ENCODE results near the gene STAT2. TPM values are rescaled to one million over a fixed set of nuclear protein-coding genes. Genes with fewer than 3 reads are reported as not detected.

Gene STAT2
- total and polyA plus RNA-seq, 2 experiments from 2014 or later = 15.6 to 67.9 TPM

DNA sequence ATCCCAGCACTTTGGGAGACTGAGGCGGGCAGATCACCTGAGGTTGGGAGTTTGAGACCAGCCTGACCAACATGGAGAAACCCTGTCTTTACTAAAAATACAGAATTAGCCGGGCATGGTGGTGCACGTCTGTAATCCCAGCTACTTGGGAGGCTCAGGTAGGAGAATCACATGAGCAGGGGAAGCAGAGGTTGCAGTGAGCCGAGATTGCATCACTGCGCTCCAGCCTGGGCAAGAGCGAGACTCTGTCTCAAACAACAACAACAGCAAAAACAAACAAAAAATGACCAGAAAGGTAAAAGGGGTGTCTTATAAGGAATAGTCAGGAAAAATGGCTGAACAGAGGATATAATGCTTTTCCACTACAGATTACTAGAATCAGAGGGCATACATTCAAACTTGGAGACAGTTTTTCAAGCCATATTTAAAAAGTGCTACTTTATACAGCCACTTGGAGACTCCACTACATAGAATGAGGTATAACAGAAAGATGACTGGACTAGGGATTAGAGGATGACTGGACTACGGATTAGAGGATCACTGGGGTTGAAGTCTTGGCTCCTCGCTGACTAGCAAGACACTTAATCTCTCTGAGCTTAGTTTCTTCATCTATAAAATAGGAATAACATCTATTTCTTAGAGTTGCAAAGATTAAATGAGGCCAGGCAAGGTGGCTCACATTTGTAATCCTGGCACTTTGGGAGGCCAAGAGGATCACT is 54.9 kb downstream of the STAT2 start (continued):
- TF ChIP-seq, protein P1, sequence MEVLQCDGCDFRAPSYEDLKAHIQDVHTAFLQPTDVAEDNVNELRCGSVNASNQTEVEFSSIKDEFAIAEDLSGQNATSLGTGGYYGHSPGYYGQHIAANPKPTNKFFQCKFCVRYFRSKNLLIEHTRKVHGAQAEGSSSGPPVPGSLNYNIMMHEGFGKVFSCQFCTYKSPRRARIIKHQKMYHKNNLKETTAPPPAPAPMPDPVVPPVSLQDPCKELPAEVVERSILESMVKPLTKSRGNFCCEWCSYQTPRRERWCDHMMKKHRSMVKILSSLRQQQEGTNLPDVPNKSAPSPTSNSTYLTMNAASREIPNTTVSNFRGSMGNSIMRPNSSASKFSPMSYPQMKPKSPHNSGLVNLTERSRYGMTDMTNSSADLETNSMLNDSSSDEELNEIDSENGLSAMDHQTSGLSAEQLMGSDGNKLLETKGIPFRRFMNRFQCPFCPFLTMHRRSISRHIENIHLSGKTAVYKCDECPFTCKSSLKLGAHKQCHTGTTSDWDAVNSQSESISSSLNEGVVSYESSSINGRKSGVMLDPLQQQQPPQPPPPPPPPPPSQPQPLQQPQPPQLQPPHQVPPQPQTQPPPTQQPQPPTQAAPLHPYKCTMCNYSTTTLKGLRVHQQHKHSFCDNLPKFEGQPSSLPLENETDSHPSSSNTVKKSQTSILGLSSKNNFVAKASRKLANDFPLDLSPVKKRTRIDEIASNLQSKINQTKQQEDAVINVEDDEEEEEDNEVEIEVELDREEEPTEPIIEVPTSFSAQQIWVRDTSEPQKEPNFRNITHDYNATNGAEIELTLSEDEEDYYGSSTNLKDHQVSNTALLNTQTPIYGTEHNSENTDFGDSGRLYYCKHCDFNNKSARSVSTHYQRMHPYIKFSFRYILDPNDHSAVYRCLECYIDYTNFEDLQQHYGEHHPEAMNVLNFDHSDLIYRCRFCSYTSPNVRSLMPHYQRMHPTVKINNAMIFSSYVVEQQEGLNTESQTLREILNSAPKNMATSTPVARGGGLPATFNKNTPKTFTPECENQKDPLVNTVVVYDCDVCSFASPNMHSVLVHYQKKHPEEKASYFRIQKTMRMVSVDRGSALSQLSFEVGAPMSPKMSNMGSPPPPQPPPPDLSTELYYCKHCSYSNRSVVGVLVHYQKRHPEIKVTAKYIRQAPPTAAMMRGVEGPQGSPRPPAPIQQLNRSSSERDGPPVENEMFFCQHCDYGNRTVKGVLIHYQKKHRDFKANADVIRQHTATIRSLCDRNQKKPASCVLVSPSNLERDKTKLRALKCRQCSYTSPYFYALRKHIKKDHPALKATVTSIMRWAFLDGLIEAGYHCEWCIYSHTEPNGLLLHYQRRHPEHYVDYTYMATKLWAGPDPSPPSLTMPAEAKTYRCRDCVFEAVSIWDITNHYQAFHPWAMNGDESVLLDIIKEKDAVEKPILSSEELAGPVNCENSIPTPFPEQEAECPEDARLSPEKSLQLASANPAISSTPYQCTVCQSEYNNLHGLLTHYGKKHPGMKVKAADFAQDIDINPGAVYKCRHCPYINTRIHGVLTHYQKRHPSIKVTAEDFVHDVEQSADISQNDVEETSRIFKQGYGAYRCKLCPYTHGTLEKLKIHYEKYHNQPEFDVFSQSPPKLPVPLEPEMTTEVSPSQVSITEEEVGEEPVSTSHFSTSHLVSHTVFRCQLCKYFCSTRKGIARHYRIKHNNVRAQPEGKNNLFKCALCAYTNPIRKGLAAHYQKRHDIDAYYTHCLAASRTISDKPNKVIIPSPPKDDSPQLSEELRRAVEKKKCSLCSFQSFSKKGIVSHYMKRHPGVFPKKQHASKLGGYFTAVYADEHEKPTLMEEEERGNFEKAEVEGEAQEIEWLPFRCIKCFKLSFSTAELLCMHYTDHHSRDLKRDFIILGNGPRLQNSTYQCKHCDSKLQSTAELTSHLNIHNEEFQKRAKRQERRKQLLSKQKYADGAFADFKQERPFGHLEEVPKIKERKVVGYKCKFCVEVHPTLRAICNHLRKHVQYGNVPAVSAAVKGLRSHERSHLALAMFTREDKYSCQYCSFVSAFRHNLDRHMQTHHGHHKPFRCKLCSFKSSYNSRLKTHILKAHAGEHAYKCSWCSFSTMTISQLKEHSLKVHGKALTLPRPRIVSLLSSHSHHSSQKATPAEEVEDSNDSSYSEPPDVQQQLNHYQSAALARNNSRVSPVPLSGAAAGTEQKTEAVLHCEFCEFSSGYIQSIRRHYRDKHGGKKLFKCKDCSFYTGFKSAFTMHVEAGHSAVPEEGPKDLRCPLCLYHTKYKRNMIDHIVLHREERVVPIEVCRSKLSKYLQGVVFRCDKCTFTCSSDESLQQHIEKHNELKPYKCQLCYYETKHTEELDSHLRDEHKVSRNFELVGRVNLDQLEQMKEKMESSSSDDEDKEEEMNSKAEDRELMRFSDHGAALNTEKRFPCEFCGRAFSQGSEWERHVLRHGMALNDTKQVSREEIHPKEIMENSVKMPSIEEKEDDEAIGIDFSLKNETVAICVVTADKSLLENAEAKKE (CRISPR knock-in tag; IDR thresholded peaks at IDR 0.05) = no peak
- no peak for TF ChIP-seq JUNB (IDR thresholded peaks at IDR 0.05; ENCODE audit: unreplicated experiment)

GRCh38 chr12:56304276-56304675 is 55.6 kb downstream of the STAT2 start:
- Histone ChIP-seq H4K20me1 (replicated peaks; ENCODE audit: insufficient read depth) (peaks cover 11% of the 10 kb centered on the region; the same call in 1 of the 2 replicates), H3F3A (replicated peaks; ENCODE audit: low read depth) (peaks cover 36% of the 10 kb centered on the region), H3K4me2 (no peak overlapping the region), H2AFZ (no peak overlapping the region), H3K4me3 (no peak overlapping the region), H3K27me3 (ENCODE audit: insufficient read depth) (no peaks in the 10 kb centered on the region), H3K27ac (ENCODE audit: low read depth) (no peak overlapping the region), H3K4me1 (ENCODE audit: insufficient read depth) (peaks cover 7% of the 10 kb centered on the region; the same call in 1 of the 2 replicates), H3K79me2 (replicated peaks; ENCODE audit: insufficient read depth) (peaks cover 5% of the 10 kb centered on the region), H3K9me2 (ENCODE audit: insufficient read depth) (no peaks in the 10 kb centered on the region), H3K36me3 (ENCODE audit: insufficient read depth) (peaks cover 23% of the 10 kb centered on the region)
- no peak for DNase-seq (ENCODE audit: low spot score)
- no peak for ATAC-seq
- Mint-ChIP-seq H3K4me3 (no peak overlapping the region), H3K9me3 (no peaks in the 10 kb centered on the region; the same call in 2 of the 3 replicates), H3K27me3 (ENCODE audit: insufficient read depth, low read depth, poor library complexity) (peaks cover 7% of the 10 kb centered on the region), H3K36me3 (ENCODE audit: low read depth) (peaks cover 54% of the 10 kb centered on the region), H3K27ac (no peak overlapping the region), H3K4me1 (peaks cover 11% of the 10 kb centered on the region)
- TF ChIP-seq CREB1 (CRISPR knock-in tag; IDR thresholded peaks at IDR 0.05; ENCODE audit: low read depth) (no peak), JUNB (IDR thresholded peaks at IDR 0.05; ENCODE audit: unreplicated experiment) (no peak), STAT1 (IDR thresholded peaks at IDR 0.05; ENCODE audit: unreplicated experiment) (no peak), EZH2phosphoT487 (IDR thresholded peaks at IDR 0.05; ENCODE audit: unreplicated experiment) (no peak), REST (IDR thresholded peaks at IDR 0.05; ENCODE audit: unreplicated experiment) (no peak), ETS1 (IDR thresholded peaks at IDR 0.05) (no peak)

Measured in GM23338 (cell line).